Prostate gland (tissue), 2 donors: ENCODE results near the gene TEX14.

Experiments
- POLR2A ChIP-seq: fragments of 450-650 bp; IDR thresholded peaks from one replicate; pipeline ENCODE4 v1.6.1; 2016; ENCODE audit warnings: antibody characterized with exemption, mild to moderate bottlenecking
- TF ChIP-seq, protein P1 (sequence below), 4 experiments: fragments of 200-600 bp in 2 of 4; fragments of 450-650 bp in 2 of 4; sonication (generic) in 2 of 4; IDR thresholded peaks; 1 replicate in 3 of 4; 2 replicates in 1 of 4; pipeline ENCODE4 v1.5.1; 2016 to 2019; ENCODE audit warnings: antibody characterized with exemption in 4 of 4, mild to moderate bottlenecking in 2 of 4, moderate library complexity in 2 of 4

DNA sequence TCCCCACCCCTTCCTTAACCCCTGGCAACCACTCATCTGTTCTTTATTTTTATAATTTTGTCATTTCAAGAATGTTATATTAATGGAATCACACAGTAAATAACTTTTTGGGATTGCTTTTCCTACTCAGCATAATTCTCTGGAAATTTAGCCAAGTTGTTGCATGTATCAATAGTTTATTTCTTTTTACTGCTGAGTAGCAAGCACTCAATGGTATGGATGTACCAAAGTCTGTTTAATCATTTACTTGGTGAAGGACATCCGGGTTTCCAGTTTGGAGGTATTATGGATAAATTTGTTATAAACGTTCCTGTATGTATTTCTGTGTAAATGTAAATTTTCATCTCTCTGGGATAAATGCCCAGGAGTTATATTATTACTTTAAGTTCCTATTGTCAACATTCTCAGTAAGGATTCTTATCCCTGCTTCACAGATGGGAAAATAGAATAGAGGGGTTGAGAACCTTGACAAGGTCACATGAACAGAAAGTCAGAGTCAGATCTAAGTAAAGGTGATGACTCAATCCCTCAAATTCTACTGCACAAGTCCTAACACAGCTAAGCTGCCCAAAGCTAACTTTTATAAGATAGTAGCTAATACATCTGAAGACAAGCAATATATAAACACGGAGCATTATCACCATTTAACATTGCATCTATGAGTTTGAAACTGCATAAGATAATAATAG is 115.0 kb downstream of the TEX14 start:
- TF ChIP-seq, protein P1, sequence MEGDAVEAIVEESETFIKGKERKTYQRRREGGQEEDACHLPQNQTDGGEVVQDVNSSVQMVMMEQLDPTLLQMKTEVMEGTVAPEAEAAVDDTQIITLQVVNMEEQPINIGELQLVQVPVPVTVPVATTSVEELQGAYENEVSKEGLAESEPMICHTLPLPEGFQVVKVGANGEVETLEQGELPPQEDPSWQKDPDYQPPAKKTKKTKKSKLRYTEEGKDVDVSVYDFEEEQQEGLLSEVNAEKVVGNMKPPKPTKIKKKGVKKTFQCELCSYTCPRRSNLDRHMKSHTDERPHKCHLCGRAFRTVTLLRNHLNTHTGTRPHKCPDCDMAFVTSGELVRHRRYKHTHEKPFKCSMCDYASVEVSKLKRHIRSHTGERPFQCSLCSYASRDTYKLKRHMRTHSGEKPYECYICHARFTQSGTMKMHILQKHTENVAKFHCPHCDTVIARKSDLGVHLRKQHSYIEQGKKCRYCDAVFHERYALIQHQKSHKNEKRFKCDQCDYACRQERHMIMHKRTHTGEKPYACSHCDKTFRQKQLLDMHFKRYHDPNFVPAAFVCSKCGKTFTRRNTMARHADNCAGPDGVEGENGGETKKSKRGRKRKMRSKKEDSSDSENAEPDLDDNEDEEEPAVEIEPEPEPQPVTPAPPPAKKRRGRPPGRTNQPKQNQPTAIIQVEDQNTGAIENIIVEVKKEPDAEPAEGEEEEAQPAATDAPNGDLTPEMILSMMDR (IDR thresholded peaks at IDR 0.05), result no peak
- TF ChIP-seq POLR2A, result no peak
